BJ (cell line): ENCODE data around the gene ACACB. TPM values are rescaled to one million over a fixed set of nuclear protein-coding genes. Genes with fewer than 3 reads are reported as not detected.

Source experiments
- CTCF ChIA-PET: fragments of 350-600 bp; formaldehyde crosslinking; extraction: SDS; loops from one replicate; lab custom pipeline; 2021; ENCODE audit warnings: antibody characterized with exemption, inconsistent platforms; lab: Yijun Ruan, JAX
- POLR2A ChIA-PET: fragments of 300-600 bp; sonication (Branson Sonifier 250); formaldehyde crosslinking; extraction: SDS; loops from one replicate; lab custom pipeline; 2021; ENCODE audit warnings: antibody characterized with exemption; lab: Charles Lee
- DNase-seq: peaks from one replicate; pipeline ENCODE4 v3.0.0-alpha.2; 2011; ENCODE audit warnings: low read depth
- H3K27me3 ChIP-seq: 2 replicates; pipeline ENCODE4 v1.6.0; 2011; ENCODE audit warnings: low read length; ENCODE audit not compliant: control insufficient read depth, insufficient read depth
- H3K36me3 ChIP-seq: 2 replicates; pipeline ENCODE4 v1.5.1; 2011; ENCODE audit warnings: low read length; ENCODE audit not compliant: control insufficient read depth, insufficient read depth
- H3K4me3 ChIP-seq: 2 replicates; pipeline ENCODE4 v1.5.1; 2011; ENCODE audit warnings: low read depth, mild to moderate bottlenecking, control low read depth, low read length
- polyA plus RNA-seq: library from polyadenylated mRNA; depleted of rRNA; stranded (reverse); fragments of >200 nt; gene quantifications from 2 replicates; pipeline ENCODE4 v1.2.3, GENCODE V29; 2011
- TF ChIP-seq, protein P1 (sequence below): IDR thresholded peaks from 2 replicates; pipeline ENCODE4 v1.5.1; 2011; ENCODE audit warnings: low read depth, mild to moderate bottlenecking, control low read depth, inconsistent platforms, low read length, moderate library complexity; ENCODE audit not compliant: insufficient read depth

Gene ACACB
- polyA plus RNA-seq, 1 experiment = 1.7 TPM

- Histone ChIP-seq H3K27me3 (no peaks in the 10 kb centered on the region), H3K4me3 (no peak overlapping the region), H3K36me3 (no peaks in the 10 kb centered on the region)
- DNase-seq = no peak
- TF ChIP-seq, protein P1, sequence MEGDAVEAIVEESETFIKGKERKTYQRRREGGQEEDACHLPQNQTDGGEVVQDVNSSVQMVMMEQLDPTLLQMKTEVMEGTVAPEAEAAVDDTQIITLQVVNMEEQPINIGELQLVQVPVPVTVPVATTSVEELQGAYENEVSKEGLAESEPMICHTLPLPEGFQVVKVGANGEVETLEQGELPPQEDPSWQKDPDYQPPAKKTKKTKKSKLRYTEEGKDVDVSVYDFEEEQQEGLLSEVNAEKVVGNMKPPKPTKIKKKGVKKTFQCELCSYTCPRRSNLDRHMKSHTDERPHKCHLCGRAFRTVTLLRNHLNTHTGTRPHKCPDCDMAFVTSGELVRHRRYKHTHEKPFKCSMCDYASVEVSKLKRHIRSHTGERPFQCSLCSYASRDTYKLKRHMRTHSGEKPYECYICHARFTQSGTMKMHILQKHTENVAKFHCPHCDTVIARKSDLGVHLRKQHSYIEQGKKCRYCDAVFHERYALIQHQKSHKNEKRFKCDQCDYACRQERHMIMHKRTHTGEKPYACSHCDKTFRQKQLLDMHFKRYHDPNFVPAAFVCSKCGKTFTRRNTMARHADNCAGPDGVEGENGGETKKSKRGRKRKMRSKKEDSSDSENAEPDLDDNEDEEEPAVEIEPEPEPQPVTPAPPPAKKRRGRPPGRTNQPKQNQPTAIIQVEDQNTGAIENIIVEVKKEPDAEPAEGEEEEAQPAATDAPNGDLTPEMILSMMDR = no peak
- ChIA-PET POLR2A (no interaction called here), CTCF (no interaction called here)
Measured at GRCh38 chr12:109289551-109289950, 173.2 kb downstream of the ACACB start.

- CTCF ChIA-PET = interaction anchor here (0.8 kb wide), 1 partner anchor 17 kb away, joined by 4 read pairs; no protein-coding TSS in a partner anchor
- TF ChIP-seq, protein P1 = no peak
Measured at GRCh38 chr12:109290061-109290460, 173.7 kb downstream of the ACACB start.

GRCh38 chr12:109291117-109291516 lies 174.7 kb downstream of the ACACB start:
- H3K4me3 ChIP-seq = no peak overlapping the region
- no peak for DNase-seq
- POLR2A ChIA-PET = no interaction called here

More at GRCh38 chr12:109290061-109290460, 173.7 kb downstream of the ACACB start:
- no peak for DNase-seq
- Histone ChIP-seq H3K4me3 (no peak overlapping the region), H3K36me3 (no peaks in the 10 kb centered on the region), H3K27me3 (no peaks in the 10 kb centered on the region)
- POLR2A ChIA-PET = no interaction called here

DNA sequence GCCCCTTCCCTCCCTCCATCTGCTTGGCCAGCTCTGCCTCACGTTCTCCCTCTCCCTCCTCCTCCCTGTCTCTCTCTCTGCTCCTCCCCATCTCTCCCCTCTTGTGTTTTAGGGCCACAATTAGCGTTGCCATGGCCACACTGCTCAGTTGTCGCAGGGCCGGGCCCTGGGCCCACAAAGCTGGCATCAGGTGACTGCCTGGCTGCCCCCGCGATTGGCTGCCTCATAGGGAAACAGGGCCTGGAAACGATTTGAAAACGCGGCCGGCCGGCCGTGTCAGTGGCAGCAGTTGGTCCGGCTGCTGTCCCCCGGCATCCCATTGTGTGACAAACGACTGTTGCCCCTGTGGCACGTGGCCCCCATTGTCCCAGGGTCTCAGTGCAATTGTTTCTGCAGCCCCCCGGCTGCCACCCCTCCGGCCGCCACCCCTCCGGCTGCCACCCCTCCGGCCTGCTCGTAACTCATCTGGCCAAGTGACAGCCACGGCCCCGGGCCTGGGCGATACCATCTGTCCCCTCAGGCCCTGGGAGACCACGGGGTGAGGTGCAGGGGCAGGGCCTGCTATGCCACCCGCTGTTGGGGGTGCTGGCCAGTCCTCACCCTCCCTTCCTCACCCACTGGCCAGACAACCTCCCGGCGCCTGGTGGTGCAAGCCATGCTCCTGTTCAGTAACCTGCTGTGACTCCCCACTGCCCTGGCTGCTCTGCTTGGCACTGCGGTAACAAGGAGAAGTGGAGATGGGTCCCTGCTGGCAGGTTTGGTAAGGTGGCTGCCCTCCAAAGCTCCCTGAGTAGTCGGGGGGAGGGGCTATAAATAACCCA lies 175.3 kb downstream of the ACACB start:
- DNase-seq = no peak
- TF ChIP-seq, protein P1 = no peak
- no peaks in the 10 kb centered on the region for H3K36me3 ChIP-seq
- ChIA-PET CTCF (interaction anchor here (0.8 kb wide), 1 partner anchor 93 kb away, joined by 3 read pairs; no protein-coding TSS in a partner anchor), POLR2A (no interaction called here)
- no peak overlapping the region for H3K4me3 ChIP-seq
- no peaks in the 10 kb centered on the region for H3K27me3 ChIP-seq

More at GRCh38 chr12:109291117-109291516, 174.7 kb downstream of the ACACB start:
- Histone ChIP-seq H3K27me3 (no peaks in the 10 kb centered on the region), H3K36me3 (no peaks in the 10 kb centered on the region)
- TF ChIP-seq, protein P1 = no peak
- CTCF ChIA-PET = interaction anchor here (0.8 kb wide), 1 partner anchor 94 kb away, joined by 3 read pairs; no protein-coding TSS in a partner anchor

GRCh38 chr12:109292342-109292711 lies 175.9 kb downstream of the ACACB start:
- H3K36me3 ChIP-seq = no peaks in the 10 kb centered on the region
- TF ChIP-seq, protein P1 = no peak
- no peak for DNase-seq
- ChIA-PET CTCF (no interaction called here), POLR2A (no interaction called here)
- no peak overlapping the region for H3K4me3 ChIP-seq
- H3K27me3 ChIP-seq = no peaks in the 10 kb centered on the region
